Keratinocyte (primary cell): ENCODE data around the gene SNRNP25. TPM values are rescaled to one million over a fixed set of nuclear protein-coding genes. Genes with fewer than 3 reads are reported as not detected.

ENCODE experiments used
- DNase-seq: peaks from one replicate; pipeline ENCODE4 v3.0.0-alpha.2; 2011; ENCODE audit warnings: low read depth, missing footprints, low spot score
- FAIRE-seq: peaks from 2 replicates; lab custom pipeline; 2011; peaks lifted over from hg19 to GRCh38; lab: Jason Lieb, UNC
- H2AFZ ChIP-seq: 2 replicates; pipeline ENCODE4 v1.6.0; 2012; ENCODE audit warnings: low read length, control low read depth, inconsistent platforms; ENCODE audit not compliant: control insufficient read depth
- H3K27ac ChIP-seq: 2 replicates; pipeline ENCODE4 v1.5.1; 2011; ENCODE audit warnings: low read length; ENCODE audit not compliant: control insufficient read depth, insufficient read depth
- H3K27me3 ChIP-seq: 3 replicates; pipeline ENCODE4 v1.6.0; 2011; ENCODE audit warnings: low read length; ENCODE audit not compliant: control insufficient read depth, insufficient read depth; ENCODE audit errors: extremely low read depth
- H3K36me3 ChIP-seq, 2 experiments: 2 replicates in 1 of 2; 3 replicates in 1 of 2; pipeline ENCODE4 v1.5.1; 2011; ENCODE audit warnings: low read length in 2 of 2, mild to moderate bottlenecking in 1 of 2; ENCODE audit not compliant: control insufficient read depth in 2 of 2, insufficient read depth in 2 of 2; ENCODE audit errors: extremely low read depth in 1 of 2
- H3K4me1 ChIP-seq: 3 replicates; pipeline ENCODE4 v1.5.1; 2011; ENCODE audit warnings: low read length; ENCODE audit not compliant: control insufficient read depth, insufficient read depth; ENCODE audit errors: extremely low read depth
- H3K4me2 ChIP-seq: 3 replicates; pipeline ENCODE4 v1.6.0; 2011; ENCODE audit warnings: low read depth, low read length; ENCODE audit not compliant: control insufficient read depth, insufficient read depth; ENCODE audit errors: extremely low read depth
- H3K4me3 ChIP-seq, 3 experiments: fragments of 200-600 bp in 1 of 3; sonication (generic) in 1 of 3; 2 replicates in 2 of 3; 3 replicates in 1 of 3; pipeline ENCODE4 v1.5.1; 2011 to 2016; ENCODE audit warnings: low read length in 3 of 3, mild to moderate bottlenecking in 3 of 3, control low read depth in 2 of 3, inconsistent platforms in 1 of 3, low read depth in 1 of 3, mixed read lengths in 1 of 3, mixed run types in 1 of 3, moderate library complexity in 1 of 3; ENCODE audit not compliant: control insufficient read depth in 2 of 3, insufficient read depth in 2 of 3; ENCODE audit errors: extremely low read depth in 1 of 3
- H3K79me2 ChIP-seq: 2 replicates; pipeline ENCODE4 v1.6.0; 2012; ENCODE audit warnings: low read length; ENCODE audit not compliant: control insufficient read depth, insufficient read depth
- H3K9ac ChIP-seq: 3 replicates; pipeline ENCODE4 v1.6.0; 2011; ENCODE audit warnings: low read length; ENCODE audit not compliant: control insufficient read depth, insufficient read depth; ENCODE audit errors: extremely low read depth
- H3K9me1 ChIP-seq: 3 replicates; pipeline ENCODE4 v1.6.0; 2011; ENCODE audit warnings: low read length; ENCODE audit not compliant: control insufficient read depth, insufficient read depth; ENCODE audit errors: extremely low read depth
- H3K9me3 ChIP-seq: 2 replicates; pipeline ENCODE4 v1.5.1; 2012; ENCODE audit warnings: low read depth, low read length; ENCODE audit not compliant: control insufficient read depth
- H4K20me1 ChIP-seq: 3 replicates; pipeline ENCODE4 v1.6.0; 2011; ENCODE audit warnings: low read length; ENCODE audit not compliant: control insufficient read depth, insufficient read depth; ENCODE audit errors: extremely low read depth
- EZH2 ChIP-seq: IDR thresholded peaks from one replicate; pipeline ENCODE4 v1.6.1; 2012; ENCODE audit warnings: inconsistent platforms, mild to moderate bottlenecking, low read length, moderate library complexity
- dilution Hi-C: fragments of 300-500 bp; cut with MboI; formaldehyde crosslinking; loops from one replicate; pipeline ENCODE4 v1.7.0; 2020; ENCODE audit warnings: low sequenced_read_pairs; ENCODE audit not compliant: extremely low pct_ligation_motif_present
- polyA plus RNA-seq, 5 experiments: library from polyadenylated mRNA; depleted of rRNA in 3 of 5; stranded (reverse) in 3 of 5; stranded (forward) in 1 of 5; unstranded in 1 of 5; fragments of >200 nt; gene quantifications; 1 replicate in 1 of 5; 2 replicates in 3 of 5; 3 replicates in 1 of 5; pipeline versions ENCODE4 v1.2.1 to v1.2.3, GENCODE V29; 2011 to 2012; ENCODE audit warnings: missing spikeins in 2 of 5, low read depth in 1 of 5, low replicate concordance in 1 of 5
- TF ChIP-seq, protein P1 (sequence below), 3 experiments: IDR thresholded peaks in 1 of 3; conservative IDR thresholded peaks in 1 of 3; optimal IDR thresholded peaks in 1 of 3; 2 replicates in 2 of 3; 3 replicates in 1 of 3; pipeline versions ENCODE3 to v1.5.1; 2011; ENCODE audit warnings: low read length in 3 of 3, mild to moderate bottlenecking in 3 of 3, moderate library complexity in 2 of 3, control low read depth in 1 of 3, inconsistent platforms in 1 of 3; ENCODE audit not compliant: insufficient read depth in 2 of 3; ENCODE audit errors: extremely low read depth in 1 of 3

SNRNP25 gene
- polyA plus RNA-seq, 1 donor (not counting 4 experiments of a cell fraction or from before 2014, with no cell fraction given): 45.9 TPM

DNA sequence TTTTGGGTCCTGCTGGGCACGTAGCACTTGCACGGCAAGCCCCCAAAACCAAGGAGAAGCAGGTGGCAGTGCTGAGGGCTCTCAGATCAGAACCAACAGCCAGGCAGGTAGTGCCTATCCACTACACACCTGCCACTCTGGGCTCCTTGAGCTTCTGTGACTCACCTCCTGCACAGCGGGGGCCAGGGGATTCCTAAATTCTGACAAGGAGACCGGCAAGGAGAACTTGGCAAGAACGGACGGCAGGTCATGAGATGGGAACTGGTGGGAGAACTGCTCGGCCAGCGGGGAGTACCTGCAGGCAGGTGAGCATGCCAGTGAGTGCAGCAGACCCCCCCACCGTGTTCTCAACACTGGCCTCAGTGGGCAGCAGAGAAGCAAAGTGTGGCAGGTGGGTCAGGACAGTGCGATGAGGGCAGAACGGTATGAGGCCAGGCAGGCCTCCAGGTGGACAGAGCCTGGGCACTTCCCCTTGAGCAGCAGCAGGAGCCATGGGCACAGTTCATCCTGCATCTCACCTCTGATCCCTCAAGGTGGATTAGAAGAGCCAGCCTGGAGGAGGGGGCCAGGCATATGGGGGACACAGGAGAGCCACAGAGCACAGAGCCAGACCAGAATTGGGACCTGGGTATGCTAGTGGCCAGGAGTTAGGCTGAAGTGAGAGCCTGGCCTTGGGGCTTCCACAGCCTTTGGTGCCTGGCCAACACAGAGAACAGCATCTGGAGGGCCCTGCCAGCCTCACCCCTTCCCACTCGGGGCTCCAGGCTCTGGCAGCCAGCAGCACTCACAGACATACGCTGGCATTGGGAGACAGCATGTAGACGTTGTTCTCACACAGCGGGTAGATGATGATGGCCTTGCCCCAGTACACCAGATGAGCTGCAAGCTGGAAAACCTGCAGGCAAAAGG lies 39.1 kb downstream of the SNRNP25 start:
- H3K4me3 ChIP-seq: no peak overlapping the region
- H3K9ac ChIP-seq: no peak overlapping the region
- no peaks in the 10 kb centered on the region for H3K9me3 ChIP-seq
- H3K79me2 ChIP-seq: no peaks in the 10 kb centered on the region
- TF ChIP-seq, protein P1, sequence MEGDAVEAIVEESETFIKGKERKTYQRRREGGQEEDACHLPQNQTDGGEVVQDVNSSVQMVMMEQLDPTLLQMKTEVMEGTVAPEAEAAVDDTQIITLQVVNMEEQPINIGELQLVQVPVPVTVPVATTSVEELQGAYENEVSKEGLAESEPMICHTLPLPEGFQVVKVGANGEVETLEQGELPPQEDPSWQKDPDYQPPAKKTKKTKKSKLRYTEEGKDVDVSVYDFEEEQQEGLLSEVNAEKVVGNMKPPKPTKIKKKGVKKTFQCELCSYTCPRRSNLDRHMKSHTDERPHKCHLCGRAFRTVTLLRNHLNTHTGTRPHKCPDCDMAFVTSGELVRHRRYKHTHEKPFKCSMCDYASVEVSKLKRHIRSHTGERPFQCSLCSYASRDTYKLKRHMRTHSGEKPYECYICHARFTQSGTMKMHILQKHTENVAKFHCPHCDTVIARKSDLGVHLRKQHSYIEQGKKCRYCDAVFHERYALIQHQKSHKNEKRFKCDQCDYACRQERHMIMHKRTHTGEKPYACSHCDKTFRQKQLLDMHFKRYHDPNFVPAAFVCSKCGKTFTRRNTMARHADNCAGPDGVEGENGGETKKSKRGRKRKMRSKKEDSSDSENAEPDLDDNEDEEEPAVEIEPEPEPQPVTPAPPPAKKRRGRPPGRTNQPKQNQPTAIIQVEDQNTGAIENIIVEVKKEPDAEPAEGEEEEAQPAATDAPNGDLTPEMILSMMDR (optimal IDR thresholded peaks at IDR 0.05 in 1 of 3, IDR thresholded peaks at IDR 0.05 in 1 of 3, conservative IDR thresholded peaks at IDR 0.05 in 1 of 3; ENCODE audit: extremely low read depth in 1 of 3, insufficient read depth in 2 of 3, low read length in 3 of 3): no peak
- no peak for TF ChIP-seq EZH2
- DNase-seq: no peak
- no peak overlapping the region for H2AFZ ChIP-seq
- no peak for FAIRE-seq
- H3K9me1 ChIP-seq: no peaks in the 10 kb centered on the region
- H4K20me1 ChIP-seq: peaks cover 9% of the 10 kb centered on the region
- no peak overlapping the region for H3K27ac ChIP-seq
- dilution Hi-C loops: no loop called here
- H3K4me2 ChIP-seq: no peak overlapping the region
- H3K27me3 ChIP-seq: no peaks in the 10 kb centered on the region
- H3K36me3 ChIP-seq: peaks cover 27 to 42% of the 10 kb centered on the region in 2 experiments
- H3K4me1 ChIP-seq: no peaks in the 10 kb centered on the region

DNA sequence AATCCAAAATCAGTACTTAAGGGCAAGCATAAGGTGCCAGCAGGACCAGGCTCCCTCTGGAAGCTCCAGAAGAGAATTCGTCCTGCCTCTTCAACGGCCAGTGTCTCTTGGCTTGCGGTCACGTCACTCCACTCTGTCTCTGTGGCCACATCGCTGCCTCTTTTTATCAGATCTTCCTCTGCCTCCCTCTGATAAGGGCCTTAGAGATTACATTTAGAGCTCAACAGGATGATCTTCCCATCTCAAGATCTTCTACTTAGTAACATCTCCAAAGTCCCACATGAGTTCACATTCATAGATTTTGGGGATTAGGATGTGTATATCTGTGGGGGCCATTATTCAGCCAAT lies 41.3 kb downstream of the SNRNP25 start:
- dilution Hi-C loops: no loop called here

More for the DNA sequence above, 41.3 kb downstream of the SNRNP25 start:
- Histone ChIP-seq H3K9ac (no peak overlapping the region), H3K36me3 (peaks cover 15 to 32% of the 10 kb centered on the region in 2 experiments), H2AFZ (no peak overlapping the region), H3K27me3 (no peaks in the 10 kb centered on the region), H3K9me3 (no peaks in the 10 kb centered on the region), H4K20me1 (peaks cover 9% of the 10 kb centered on the region), H3K4me2 (no peak overlapping the region), H3K27ac (no peak overlapping the region), H3K9me1 (no peaks in the 10 kb centered on the region), H3K4me3 (no peak overlapping the region), H3K79me2 (no peaks in the 10 kb centered on the region), H3K4me1 (no peaks in the 10 kb centered on the region)
- TF ChIP-seq, protein P1 (optimal IDR thresholded peaks at IDR 0.05 in 1 of 3, IDR thresholded peaks at IDR 0.05 in 1 of 3, conservative IDR thresholded peaks at IDR 0.05 in 1 of 3; ENCODE audit: extremely low read depth in 1 of 3, insufficient read depth in 2 of 3, low read length in 3 of 3): no peak
- TF ChIP-seq EZH2: no peak
- no peak for DNase-seq
- no peak for FAIRE-seq
